Measurements from ENCODE around the gene ZBTB20. TPM values are rescaled to one million over a fixed set of nuclear protein-coding genes. Genes with fewer than 3 reads are reported as not detected.

ZBTB20 gene
- total RNA-seq, 6 donors from 2014 or later = 40.0 to 150 (median 65.8) TPM

- no peak overlapping the region for H3K4me3 ChIP-seq
- WGBS, 2 donors = 14 to 16% methylated on average over 4 of the region's 4 CpGs
- peak overlapping the region in 3 of 4 donors; percentile 1 to 62 (median 40) for H3K27ac ChIP-seq
- TF ChIP-seq EP300 (IDR thresholded peaks at IDR 0.05) = no peak
- TF ChIP-seq, protein P1, sequence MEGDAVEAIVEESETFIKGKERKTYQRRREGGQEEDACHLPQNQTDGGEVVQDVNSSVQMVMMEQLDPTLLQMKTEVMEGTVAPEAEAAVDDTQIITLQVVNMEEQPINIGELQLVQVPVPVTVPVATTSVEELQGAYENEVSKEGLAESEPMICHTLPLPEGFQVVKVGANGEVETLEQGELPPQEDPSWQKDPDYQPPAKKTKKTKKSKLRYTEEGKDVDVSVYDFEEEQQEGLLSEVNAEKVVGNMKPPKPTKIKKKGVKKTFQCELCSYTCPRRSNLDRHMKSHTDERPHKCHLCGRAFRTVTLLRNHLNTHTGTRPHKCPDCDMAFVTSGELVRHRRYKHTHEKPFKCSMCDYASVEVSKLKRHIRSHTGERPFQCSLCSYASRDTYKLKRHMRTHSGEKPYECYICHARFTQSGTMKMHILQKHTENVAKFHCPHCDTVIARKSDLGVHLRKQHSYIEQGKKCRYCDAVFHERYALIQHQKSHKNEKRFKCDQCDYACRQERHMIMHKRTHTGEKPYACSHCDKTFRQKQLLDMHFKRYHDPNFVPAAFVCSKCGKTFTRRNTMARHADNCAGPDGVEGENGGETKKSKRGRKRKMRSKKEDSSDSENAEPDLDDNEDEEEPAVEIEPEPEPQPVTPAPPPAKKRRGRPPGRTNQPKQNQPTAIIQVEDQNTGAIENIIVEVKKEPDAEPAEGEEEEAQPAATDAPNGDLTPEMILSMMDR (IDR thresholded peaks at IDR 0.05) = peak; percentile 27 to 73 (median 56)
- ATAC-seq (ENCODE audit: low FRiP score in 2 of 2) = peak; percentile 86 to 93
- peak in 1 of 2 donors; percentile 66 for DNase-seq
- H3K27me3 ChIP-seq = no peaks in the 10 kb centered on the region
- H3K4me1 ChIP-seq = peaks cover 8 to 16% (median 12%) of the 10 kb centered on the region in 4 donors
- no peaks in the 10 kb centered on the region for H3K36me3 ChIP-seq
- H3K9me3 ChIP-seq = no peaks in the 10 kb centered on the region
Observed at GRCh38 chr3:115092220-115092791, 54.8 kb downstream of the ZBTB20 start.

- Histone ChIP-seq H3K4me1 (peaks cover 7 to 15% (median 11%) of the 10 kb centered on the region in 4 donors), H3K27me3 (no peaks in the 10 kb centered on the region), H3K4me3 (no peak overlapping the region), H3K9me3 (no peaks in the 10 kb centered on the region), H3K27ac (no peak overlapping the region), H3K36me3 (no peaks in the 10 kb centered on the region)
- ATAC-seq (ENCODE audit: low FRiP score in 2 of 2) (no peak), DNase-seq (no peak)
- 91 to 100% methylated on average over 1 of the region's 1 CpG for WGBS, 2 donors
- TF ChIP-seq POLR2AphosphoS5 (IDR thresholded peaks at IDR 0.05) (no peak), POLR2A (IDR thresholded peaks at IDR 0.05) (no peak)
Observed at GRCh38 chr3:115090712-115091111, 56.4 kb downstream of the ZBTB20 start.

GRCh38 chr3:115089481-115089880 is 57.6 kb downstream of the ZBTB20 start:
- no peak for ATAC-seq (ENCODE audit: low FRiP score in 2 of 2)
- Histone ChIP-seq H3K4me1 (peaks cover 3 to 15% (median 10%) of the 10 kb centered on the region in 4 donors), H3K27ac (no peak overlapping the region), H3K4me3 (no peak overlapping the region), H3K36me3 (no peaks in the 10 kb centered on the region), H3K27me3 (no peaks in the 10 kb centered on the region), H3K9me3 (no peaks in the 10 kb centered on the region)
- DNase-seq = no peak
- no peak for TF ChIP-seq POLR2AphosphoS5 (IDR thresholded peaks at IDR 0.05)
- TF ChIP-seq, protein P1 (IDR thresholded peaks at IDR 0.05) = no peak
- TF ChIP-seq POLR2A (IDR thresholded peaks at IDR 0.05) = no peak
- no peak for TF ChIP-seq EP300 (IDR thresholded peaks at IDR 0.05)
- 91 to 97% methylated on average over 2 of the region's 2 CpGs for WGBS, 2 donors

GRCh38 chr3:115087512-115087911 is 59.6 kb downstream of the ZBTB20 start:
- DNase-seq = no peak
- Histone ChIP-seq H3K4me1 (peaks cover 3 to 14% (median 7%) of the 10 kb centered on the region in 4 donors), H3K27ac (no peak overlapping the region), H3K27me3 (no peaks in the 10 kb centered on the region), H3K9me3 (no peaks in the 10 kb centered on the region), H3K4me3 (no peak overlapping the region), H3K36me3 (no peaks in the 10 kb centered on the region)
- no peak for ATAC-seq (ENCODE audit: low FRiP score in 2 of 2)
- TF ChIP-seq POLR2A (IDR thresholded peaks at IDR 0.05) (no peak), EP300 (IDR thresholded peaks at IDR 0.05) (no peak), POLR2AphosphoS5 (IDR thresholded peaks at IDR 0.05) (no peak)
- TF ChIP-seq, protein P1 (IDR thresholded peaks at IDR 0.05) = no peak
- WGBS, 2 donors = 79% methylated on average over 1 of the region's 1 CpG

GRCh38 chr3:115086344-115086743 is 60.7 kb downstream of the ZBTB20 start:
- no peak for TF ChIP-seq EP300 (IDR thresholded peaks at IDR 0.05)
- no peak for TF ChIP-seq POLR2A (IDR thresholded peaks at IDR 0.05)
- TF ChIP-seq, protein P1 (IDR thresholded peaks at IDR 0.05) = no peak
- TF ChIP-seq POLR2AphosphoS5 (IDR thresholded peaks at IDR 0.05) = no peak
- Histone ChIP-seq H3K27me3 (no peaks in the 10 kb centered on the region), H3K4me3 (no peak overlapping the region), H3K4me1 (peaks cover 0 to 7% (median 0%) of the 10 kb centered on the region in 4 donors), H3K27ac (no peak overlapping the region), H3K36me3 (no peaks in the 10 kb centered on the region), H3K9me3 (no peaks in the 10 kb centered on the region)
- WGBS, 2 donors = 73 to 85% methylated on average over 2 of the region's 2 CpGs
- ATAC-seq (ENCODE audit: low FRiP score in 2 of 2) (no peak), DNase-seq (no peak)
